Karpas-422 (cell line): ENCODE data around the gene TSPAN9. TPM values are rescaled to one million over a fixed set of nuclear protein-coding genes. Genes with fewer than 3 reads are reported as not detected.

Experiments
- DNase-seq: peaks from one replicate; pipeline ENCODE4 v3.0.0-alpha.2; 2015
- H2AFZ ChIP-seq: fragments of 200-600 bp; sonication (generic); 2 replicates; pipeline ENCODE4 v1.6.1; 2014; ENCODE audit warnings: antibody characterized with exemption, low read length, mixed read lengths
- H3K27ac ChIP-seq: fragments of 200-600 bp; sonication (generic); 2 replicates; pipeline ENCODE4 v1.5.1; 2014; ENCODE audit warnings: mild to moderate bottlenecking, low read length, moderate library complexity
- H3K27me3 ChIP-seq: fragments of 200-600 bp; sonication (generic); 2 replicates; pipeline ENCODE4 v1.6.1; 2014; ENCODE audit warnings: low read length, mixed read lengths
- H3K36me3 ChIP-seq: fragments of 200-600 bp; sonication (generic); 2 replicates; pipeline ENCODE4 v1.6.1; 2014; ENCODE audit warnings: low read length, mixed read lengths; ENCODE audit not compliant: insufficient read depth
- H3K4me1 ChIP-seq: fragments of 200-600 bp; sonication (generic); 2 replicates; pipeline ENCODE4 v1.6.1; 2014; ENCODE audit warnings: mild to moderate bottlenecking, low read length, mixed read lengths
- H3K4me2 ChIP-seq: fragments of 200-600 bp; sonication (generic); 2 replicates; pipeline ENCODE4 v1.6.1; 2014; ENCODE audit warnings: low read length, low read depth, mild to moderate bottlenecking; ENCODE audit not compliant: poor library complexity, severe bottlenecking
- H3K4me3 ChIP-seq: fragments of 200-600 bp; sonication (generic); 2 replicates; pipeline ENCODE4 v1.5.1; 2014; ENCODE audit warnings: mild to moderate bottlenecking, antibody characterized with exemption, low read length, mixed read lengths
- H3K79me2 ChIP-seq: fragments of 200-600 bp; sonication (generic); 2 replicates; pipeline ENCODE4 v1.6.1; 2014; ENCODE audit warnings: mild to moderate bottlenecking, low read length, mixed read lengths
- H3K9ac ChIP-seq: fragments of 200-600 bp; sonication (generic); 2 replicates; pipeline ENCODE4 v1.6.0; 2014; ENCODE audit warnings: low read length
- H3K9me2 ChIP-seq: fragments of 200-600 bp; sonication (generic), shearing (Covaris generic); replicated peaks from 2 replicates; pipeline ENCODE4 v1.6.0; 2014; ENCODE audit warnings: mild to moderate bottlenecking, low read length, moderate library complexity; ENCODE audit not compliant: insufficient read depth
- H3K9me3 ChIP-seq: fragments of 300-700, 200-600 bp; sonication (generic); 2 replicates; pipeline ENCODE4 v1.6.1; 2014; ENCODE audit warnings: low read length, mixed read lengths
- H4K20me1 ChIP-seq: fragments of 200-600 bp; sonication (generic); 2 replicates; pipeline ENCODE4 v1.6.1; 2014; ENCODE audit warnings: mild to moderate bottlenecking, antibody characterized with exemption, low read length, low read depth; ENCODE audit not compliant: insufficient read depth
- total RNA-seq: library from RNA; depleted of rRNA; stranded (reverse); fragments of >200 nt; shearing (Covaris generic); gene quantifications from 2 replicates; pipeline ENCODE4 v1.2.3, GENCODE V29; 2014; ENCODE audit warnings: low replicate concordance

The TSPAN9 gene
- total RNA-seq, 1 experiment from 2014 or later = 2.0 TPM

GRCh38 chr12:3048540-3048939 is 28.6 kb upstream of the TSPAN9 start:
- Histone ChIP-seq H3K27ac (no peak overlapping the region), H3K4me1 (peaks cover 28% of the 10 kb centered on the region), H3K27me3 (no peaks in the 10 kb centered on the region), H4K20me1 (no peaks in the 10 kb centered on the region), H3K9ac (no peak overlapping the region), H3K36me3 (no peaks in the 10 kb centered on the region), H2AFZ (no peak overlapping the region), H3K9me2 (no peaks in the 10 kb centered on the region), H3K4me2 (no peak overlapping the region), H3K79me2 (no peaks in the 10 kb centered on the region), H3K4me3 (no peak overlapping the region), H3K9me3 (no peaks in the 10 kb centered on the region)
- DNase-seq = no peak

GRCh38 chr12:3049176-3049575 is 28.0 kb upstream of the TSPAN9 start:
- Histone ChIP-seq H2AFZ (no peak overlapping the region), H3K36me3 (no peaks in the 10 kb centered on the region), H3K27me3 (no peaks in the 10 kb centered on the region), H3K4me1 (peaks cover 22% of the 10 kb centered on the region), H3K4me3 (no peak overlapping the region; the same call in 1 of the 2 replicates), H3K79me2 (no peaks in the 10 kb centered on the region), H4K20me1 (no peaks in the 10 kb centered on the region), H3K27ac (no peak overlapping the region), H3K9me3 (no peaks in the 10 kb centered on the region), H3K9ac (no peak overlapping the region; the same call in 1 of the 2 replicates), H3K9me2 (no peaks in the 10 kb centered on the region), H3K4me2 (peak overlapping the region; percentile 36)
- DNase-seq = no peak

DNA sequence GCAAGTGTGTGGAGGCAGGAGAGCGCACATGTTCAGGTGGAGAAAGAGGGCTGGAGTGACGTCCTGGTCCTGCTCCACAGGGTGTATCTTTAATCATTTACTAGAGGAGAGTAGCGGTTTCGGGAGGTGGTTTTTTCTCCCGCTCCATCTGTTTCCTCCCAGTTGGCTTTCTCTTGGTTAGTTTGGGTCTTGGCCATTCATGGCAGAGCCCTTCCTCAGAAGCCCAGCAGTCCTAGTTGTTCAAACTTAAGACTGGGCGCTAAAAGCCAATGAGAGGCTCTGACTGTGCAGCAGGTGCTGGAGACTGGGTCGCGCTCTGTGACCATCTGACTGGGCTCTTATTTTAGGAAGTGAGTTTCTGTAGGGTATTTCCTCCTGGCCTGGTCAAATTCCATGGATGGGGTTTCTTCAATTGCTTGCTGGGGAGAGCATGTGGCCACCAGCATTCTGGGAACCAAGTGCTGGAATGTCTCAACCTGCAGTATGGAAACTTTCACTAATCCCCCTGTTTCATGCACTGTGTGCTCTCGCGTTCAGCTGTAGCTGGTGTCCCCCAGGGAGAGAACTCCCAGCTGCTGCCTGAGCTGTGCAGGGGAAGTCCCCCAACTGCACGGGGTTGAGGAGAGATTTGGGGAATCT is 27.4 kb upstream of the TSPAN9 start:
- H3K4me3 ChIP-seq = peak overlapping the region; percentile 39; the same call in 1 of the 2 replicates
- no peaks in the 10 kb centered on the region for H3K9me2 ChIP-seq
- H4K20me1 ChIP-seq = no peaks in the 10 kb centered on the region
- DNase-seq = peak; percentile 58
- no peak overlapping the region for H2AFZ ChIP-seq
- H3K36me3 ChIP-seq = no peaks in the 10 kb centered on the region
- H3K9ac ChIP-seq = peak overlapping the region; percentile 0; the same call in 1 of the 2 replicates
- H3K27me3 ChIP-seq = no peaks in the 10 kb centered on the region
- peak overlapping the region; percentile 36 for H3K4me2 ChIP-seq
- H3K79me2 ChIP-seq = no peaks in the 10 kb centered on the region
- no peak overlapping the region for H3K27ac ChIP-seq
- H3K9me3 ChIP-seq = no peaks in the 10 kb centered on the region
- H3K4me1 ChIP-seq = peaks cover 20% of the 10 kb centered on the region

DNA sequence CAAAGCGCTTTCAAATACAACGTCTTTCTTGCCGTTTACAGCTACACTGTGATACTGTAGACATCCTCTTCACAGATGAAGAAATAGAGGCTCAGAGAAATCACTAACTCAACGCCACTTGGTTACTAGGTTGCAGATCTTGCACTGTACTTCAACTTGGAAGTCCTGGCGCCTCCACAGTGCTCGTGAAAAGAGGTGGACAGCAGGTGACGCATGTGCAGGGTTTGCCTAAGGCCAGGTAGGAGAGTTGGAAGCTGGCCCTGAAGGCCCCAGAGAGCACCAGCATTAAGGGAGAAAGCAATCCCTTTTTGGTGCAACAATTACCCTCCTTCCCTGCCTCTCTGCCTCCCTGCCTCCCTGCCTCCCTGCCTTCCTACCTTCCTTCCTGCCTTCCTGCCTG is 22.8 kb upstream of the TSPAN9 start:
- H3K4me2 ChIP-seq = no peak overlapping the region
- no peaks in the 10 kb centered on the region for H3K79me2 ChIP-seq
- H3K9ac ChIP-seq = no peak overlapping the region
- no peaks in the 10 kb centered on the region for H4K20me1 ChIP-seq
- no peak overlapping the region for H2AFZ ChIP-seq
- H3K4me3 ChIP-seq = no peak overlapping the region
- no peaks in the 10 kb centered on the region for H3K9me3 ChIP-seq
- H3K4me1 ChIP-seq = peaks cover 11% of the 10 kb centered on the region
- H3K27ac ChIP-seq = no peak overlapping the region
- H3K27me3 ChIP-seq = no peaks in the 10 kb centered on the region; the same call in 1 of the 2 replicates
- H3K9me2 ChIP-seq = no peaks in the 10 kb centered on the region
- DNase-seq = no peak
- no peaks in the 10 kb centered on the region for H3K36me3 ChIP-seq

- H3K36me3 ChIP-seq = no peaks in the 10 kb centered on the region
- H3K4me3 ChIP-seq = no peak overlapping the region
- H3K9me2 ChIP-seq = no peaks in the 10 kb centered on the region
- no peak overlapping the region for H2AFZ ChIP-seq
- H3K4me2 ChIP-seq = no peak overlapping the region
- H4K20me1 ChIP-seq = no peaks in the 10 kb centered on the region
- H3K9me3 ChIP-seq = no peaks in the 10 kb centered on the region
- H3K79me2 ChIP-seq = no peaks in the 10 kb centered on the region
- H3K9ac ChIP-seq = no peak overlapping the region
- peaks cover 3% of the 10 kb centered on the region for H3K4me1 ChIP-seq
- no peak overlapping the region for H3K27ac ChIP-seq
- DNase-seq = no peak
- H3K27me3 ChIP-seq = no peaks in the 10 kb centered on the region; the same call in 1 of the 2 replicates
Measured at GRCh38 chr12:3055026-3055703, 22.0 kb upstream of the TSPAN9 start.

- no peak overlapping the region for H2AFZ ChIP-seq
- no peaks in the 10 kb centered on the region for H3K9me2 ChIP-seq
- no peaks in the 10 kb centered on the region for H3K79me2 ChIP-seq
- DNase-seq = no peak
- H3K36me3 ChIP-seq = no peaks in the 10 kb centered on the region
- no peaks in the 10 kb centered on the region for H4K20me1 ChIP-seq
- H3K9ac ChIP-seq = no peak overlapping the region
- no peak overlapping the region for H3K4me2 ChIP-seq
- no peaks in the 10 kb centered on the region; the same call in 1 of the 2 replicates for H3K27me3 ChIP-seq
- H3K4me1 ChIP-seq = no peaks in the 10 kb centered on the region
- H3K27ac ChIP-seq = no peak overlapping the region
- no peaks in the 10 kb centered on the region for H3K9me3 ChIP-seq
- H3K4me3 ChIP-seq = no peak overlapping the region
Measured at GRCh38 chr12:3055704-3056467, 21.3 kb upstream of the TSPAN9 start.

DNA sequence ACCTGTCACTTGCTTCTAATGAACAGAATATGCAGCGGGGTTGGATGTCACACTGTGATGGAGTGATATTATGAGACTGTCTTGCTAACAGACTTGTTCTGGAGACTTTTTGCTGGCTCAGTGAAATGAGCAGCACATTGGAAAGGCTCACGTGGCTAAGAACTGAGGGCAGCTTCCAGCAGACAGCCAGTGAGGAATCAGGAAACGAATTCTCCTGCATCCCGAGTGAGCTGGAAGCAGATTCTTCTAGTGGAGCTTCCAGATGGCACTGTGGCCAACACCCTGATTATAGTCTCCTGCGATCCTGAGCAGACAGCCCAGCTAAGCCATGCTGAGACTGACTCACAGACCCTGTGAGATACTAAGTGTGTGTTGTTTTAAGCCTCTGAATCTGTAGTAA is 16.1 kb upstream of the TSPAN9 start:
- no peaks in the 10 kb centered on the region; the same call in 1 of the 2 replicates for H3K27me3 ChIP-seq
- H3K4me1 ChIP-seq = no peaks in the 10 kb centered on the region
- no peaks in the 10 kb centered on the region for H3K36me3 ChIP-seq
- no peak overlapping the region for H2AFZ ChIP-seq
- no peak overlapping the region for H3K9ac ChIP-seq
- H3K4me2 ChIP-seq = no peak overlapping the region
- no peaks in the 10 kb centered on the region for H3K79me2 ChIP-seq
- peaks cover 3% of the 10 kb centered on the region; the same call in 1 of the 2 replicates for H3K9me3 ChIP-seq
- no peaks in the 10 kb centered on the region for H3K9me2 ChIP-seq
- H4K20me1 ChIP-seq = no peaks in the 10 kb centered on the region
- H3K27ac ChIP-seq = no peak overlapping the region
- no peak for DNase-seq
- H3K4me3 ChIP-seq = no peak overlapping the region
